GM06990 (cell line): ENCODE results near the gene MAVS.

Experiments used
- DNase-seq: peaks from one replicate; pipeline ENCODE4 v3.0.0-alpha.2; 2011; ENCODE audit not compliant: insufficient read length; ENCODE audit errors: extremely low read depth
- H3K27me3 ChIP-seq: replicated peaks from 2 replicates; pipeline ENCODE4 v1.6.0; 2011; ENCODE audit warnings: low read length; ENCODE audit not compliant: control insufficient read depth, insufficient read depth
- H3K36me3 ChIP-seq: 2 replicates; pipeline ENCODE4 v1.5.1; 2011; ENCODE audit warnings: low read length; ENCODE audit not compliant: control insufficient read depth, insufficient read depth
- H3K4me3 ChIP-seq: replicated peaks from 2 replicates; pipeline ENCODE4 v1.5.1; 2011; ENCODE audit warnings: low read depth, mild to moderate bottlenecking, control low read depth, low read length
- TF ChIP-seq, protein P1 (sequence below): IDR thresholded peaks from 2 replicates; pipeline ENCODE4 v1.5.1; 2011; ENCODE audit warnings: low read length, control low read depth, mild to moderate bottlenecking, inconsistent platforms; ENCODE audit not compliant: insufficient read depth, poor library complexity, severe bottlenecking

MAVS gene

DNA sequence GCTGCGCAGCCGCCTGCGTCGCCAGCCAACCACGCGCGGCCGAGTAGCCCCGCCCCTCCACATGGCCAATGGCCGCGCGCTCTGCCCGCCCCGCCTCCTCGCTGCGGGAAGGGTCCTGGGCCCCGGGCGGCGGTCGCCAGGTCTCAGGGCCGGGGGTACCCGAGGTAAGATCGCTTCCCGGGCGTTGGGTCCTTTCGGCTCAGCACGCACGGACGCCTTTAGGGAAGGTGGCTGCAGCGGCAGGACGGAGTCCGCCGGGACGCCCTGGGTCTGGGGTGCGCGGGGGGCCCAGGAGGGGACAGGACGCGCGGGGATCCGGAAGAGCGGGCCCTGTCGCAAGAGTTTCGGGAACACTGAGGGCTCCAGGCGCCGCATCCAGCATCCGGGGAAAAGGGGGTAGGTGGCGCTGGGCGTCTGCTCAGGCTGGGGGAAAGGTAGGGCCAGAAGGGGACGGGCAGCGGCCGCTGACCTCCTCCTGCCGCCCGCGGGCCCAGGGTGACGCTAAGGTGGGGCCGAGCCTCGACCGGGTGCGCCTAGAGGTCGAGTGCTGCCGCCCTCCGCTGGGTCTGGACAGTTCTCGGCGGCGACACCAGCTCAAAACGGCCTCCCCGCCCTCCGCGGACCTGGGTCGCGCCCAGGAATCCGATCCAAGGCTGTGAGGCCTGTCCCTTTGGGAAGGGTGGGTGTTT lies at the start of gene MAVS:
TSS of gene MAVS (plus strand) at position 95 of the 689 bp plus-strand sequence. CDS start 7,791 bp downstream, outside the sequence.
- peak within 1 kb of the TSS; percentile 96 for H3K4me3 ChIP-seq
- H3K27me3 ChIP-seq = no peaks in the 10 kb centered on the region
- TF ChIP-seq, protein P1, sequence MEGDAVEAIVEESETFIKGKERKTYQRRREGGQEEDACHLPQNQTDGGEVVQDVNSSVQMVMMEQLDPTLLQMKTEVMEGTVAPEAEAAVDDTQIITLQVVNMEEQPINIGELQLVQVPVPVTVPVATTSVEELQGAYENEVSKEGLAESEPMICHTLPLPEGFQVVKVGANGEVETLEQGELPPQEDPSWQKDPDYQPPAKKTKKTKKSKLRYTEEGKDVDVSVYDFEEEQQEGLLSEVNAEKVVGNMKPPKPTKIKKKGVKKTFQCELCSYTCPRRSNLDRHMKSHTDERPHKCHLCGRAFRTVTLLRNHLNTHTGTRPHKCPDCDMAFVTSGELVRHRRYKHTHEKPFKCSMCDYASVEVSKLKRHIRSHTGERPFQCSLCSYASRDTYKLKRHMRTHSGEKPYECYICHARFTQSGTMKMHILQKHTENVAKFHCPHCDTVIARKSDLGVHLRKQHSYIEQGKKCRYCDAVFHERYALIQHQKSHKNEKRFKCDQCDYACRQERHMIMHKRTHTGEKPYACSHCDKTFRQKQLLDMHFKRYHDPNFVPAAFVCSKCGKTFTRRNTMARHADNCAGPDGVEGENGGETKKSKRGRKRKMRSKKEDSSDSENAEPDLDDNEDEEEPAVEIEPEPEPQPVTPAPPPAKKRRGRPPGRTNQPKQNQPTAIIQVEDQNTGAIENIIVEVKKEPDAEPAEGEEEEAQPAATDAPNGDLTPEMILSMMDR = peak; percentile 19
- peak; percentile 90 for DNase-seq
- no peaks in the 10 kb centered on the region for H3K36me3 ChIP-seq

DNA sequence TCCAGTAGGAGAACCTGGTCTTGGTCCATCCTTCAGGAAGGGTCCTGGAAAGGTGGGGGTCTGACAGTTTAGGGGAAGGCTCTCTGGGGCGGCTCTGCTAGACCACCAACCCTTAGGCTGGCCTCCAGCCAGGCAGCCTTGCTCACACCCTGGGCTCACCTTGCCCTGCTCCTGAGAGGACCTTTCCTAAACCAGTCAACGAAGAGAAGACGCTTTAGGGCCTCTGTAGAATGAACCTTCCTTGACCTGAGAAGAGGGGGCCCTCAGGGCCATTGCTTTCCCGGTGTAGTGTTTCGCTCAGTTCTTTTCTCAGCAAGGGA lies 49.4 kb upstream of the MAVS start:
- TF ChIP-seq, protein P1 = no peak
- Histone ChIP-seq H3K27me3 (no peaks in the 10 kb centered on the region), H3K4me3 (peak overlapping the region; percentile 82), H3K36me3 (peaks cover 3% of the 10 kb centered on the region)
- DNase-seq = no peak

DNA sequence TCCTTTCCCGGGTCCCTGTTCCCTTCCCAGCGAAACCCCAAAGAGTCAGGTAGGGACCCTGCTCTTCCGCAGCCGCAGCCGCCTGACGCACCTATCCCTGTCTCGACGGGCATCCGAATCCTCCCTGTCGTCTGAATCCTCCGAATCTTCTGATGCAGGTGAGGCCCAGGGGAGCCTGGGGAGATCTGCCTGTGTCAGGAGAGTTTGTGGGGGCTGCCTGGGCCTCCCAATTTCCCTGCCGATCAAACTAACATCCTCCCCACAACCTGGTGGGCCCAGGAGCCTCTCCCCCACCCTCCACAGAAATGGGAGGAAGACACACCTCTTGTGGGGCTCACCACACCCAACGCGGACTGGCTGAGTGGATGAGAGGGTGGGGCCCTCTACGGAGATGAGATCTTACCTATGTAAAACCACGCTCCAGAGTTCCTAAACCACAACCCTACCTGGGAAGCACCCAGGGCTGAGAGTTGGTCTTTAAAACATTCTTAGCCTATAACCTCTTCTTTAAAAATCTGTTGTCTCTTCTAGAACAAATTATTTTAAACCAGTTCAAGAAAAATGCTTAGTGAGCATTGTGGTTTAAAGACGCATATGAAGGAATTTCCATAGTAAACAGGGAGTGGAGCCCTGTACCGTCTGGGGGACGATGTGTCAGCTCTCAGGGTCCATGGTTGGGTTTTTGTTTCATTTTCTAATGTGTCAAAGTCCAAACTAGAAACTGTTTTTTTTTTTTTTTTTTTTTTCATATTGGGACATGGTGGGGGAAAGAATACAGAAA lies 48.9 kb upstream of the MAVS start:
- H3K27me3 ChIP-seq = no peaks in the 10 kb centered on the region
- H3K36me3 ChIP-seq = peaks cover 5% of the 10 kb centered on the region
- TF ChIP-seq, protein P1 = no peak
- peak overlapping the region; percentile 82 for H3K4me3 ChIP-seq
- DNase-seq = no peak

DNA sequence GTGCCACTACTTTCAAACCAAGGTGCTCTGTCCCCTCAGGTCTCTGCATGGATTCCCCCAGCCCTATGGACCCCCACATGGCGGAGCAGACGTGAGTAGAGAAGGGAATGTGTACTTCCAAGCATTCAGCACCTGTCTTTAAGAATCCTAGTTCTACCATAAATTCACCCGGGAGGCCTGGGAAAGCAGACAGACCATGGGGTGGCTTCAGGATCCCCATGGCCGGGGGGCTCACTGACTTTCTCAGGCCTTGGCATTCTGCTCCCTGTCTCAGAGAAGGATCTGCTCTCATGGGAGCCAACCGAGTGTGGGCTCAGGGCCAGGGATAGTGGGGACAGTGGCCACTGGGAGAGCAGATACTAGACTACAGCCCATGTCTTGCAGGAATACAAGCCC lies 48.3 kb upstream of the MAVS start:
- Histone ChIP-seq H3K4me3 (peak overlapping the region; percentile 16; the same call in 1 of the 2 replicates), H3K27me3 (no peaks in the 10 kb centered on the region), H3K36me3 (peaks cover 8% of the 10 kb centered on the region)
- TF ChIP-seq, protein P1 = no peak
- DNase-seq = no peak

DNA sequence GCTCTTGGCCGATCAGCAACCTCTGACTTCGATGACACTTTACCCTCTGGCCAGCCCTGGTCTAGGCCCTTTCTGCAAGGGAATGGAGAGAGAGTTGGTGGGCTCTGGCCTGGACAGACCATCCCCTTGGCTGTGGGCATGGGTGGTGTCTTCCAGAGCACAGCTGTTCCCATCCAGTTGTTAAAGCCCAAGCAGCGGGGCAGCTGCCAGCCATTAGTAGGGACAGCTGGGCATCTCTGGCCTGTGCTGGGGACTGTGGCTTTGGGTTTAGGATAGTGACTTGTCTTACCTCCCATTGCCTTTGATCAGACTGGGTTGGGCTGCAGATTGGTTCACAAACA lies 47.8 kb upstream of the MAVS start:
- TF ChIP-seq, protein P1 = no peak
- no peak overlapping the region for H3K4me3 ChIP-seq
- no peak for DNase-seq
- H3K36me3 ChIP-seq = peaks cover 13% of the 10 kb centered on the region
- H3K27me3 ChIP-seq = no peaks in the 10 kb centered on the region
